NCI-H748 treated with DMSO at 0.1 percent for 48 hours (cell line): Measurements from ENCODE around the gene GJB6.
A peak's percentile ranks its signal among the peaks of the same experiment; 100 is the strongest.
"Not testable (repeated sequence)": the region's sequence is repeated elsewhere in the genome, so short reads cannot be mapped to it uniquely, and the experiment has no call there.

ENCODE experiments used
- DNase-seq: peaks from one replicate; lab custom pipeline; 2025; lab: John Stamatoyannopoulos, UW

Gene GJB6

GRCh38 chr13:20231839-20232555, at the start of gene GJB6:
GJB6 (minus strand) TSS chr13:20232319; CDS start chr13:20223480, 8,839 bp downstream.
- peak; percentile 24 for DNase-seq

- not testable (repeated sequence) for DNase-seq
Measured at GRCh38 chr13:20276901-20277300, 44.8 kb upstream of the GJB6 start.

GRCh38 chr13:20274466-20274865, 42.3 kb upstream of the GJB6 start:
- DNase-seq = no peak

- DNase-seq = no peak
Measured at GRCh38 chr13:20272588-20273171, 40.6 kb upstream of the GJB6 start.

GRCh38 chr13:20272104-20272503, 40.0 kb upstream of the GJB6 start:
- DNase-seq = no peak

- DNase-seq = no peak
Measured at GRCh38 chr13:20271441-20271840, 39.3 kb upstream of the GJB6 start.

- DNase-seq = no peak
Measured at GRCh38 chr13:20270163-20270865, 38.2 kb upstream of the GJB6 start.

- DNase-seq = no peak
Measured at GRCh38 chr13:20264271-20265018, 32.3 kb upstream of the GJB6 start.

GRCh38 chr13:20263393-20264044, 31.4 kb upstream of the GJB6 start:
- no peak for DNase-seq

GRCh38 chr13:20258963-20259288, 26.8 kb upstream of the GJB6 start:
- DNase-seq = no peak

GRCh38 chr13:20258208-20258962, 26.3 kb upstream of the GJB6 start:
- DNase-seq = peak; percentile 30

GRCh38 chr13:20254076-20254475, 22.0 kb upstream of the GJB6 start:
- DNase-seq = no peak

GRCh38 chr13:20249913-20250312, 17.8 kb upstream of the GJB6 start:
- DNase-seq = no peak

GRCh38 chr13:20247963-20248362, 15.8 kb upstream of the GJB6 start:
- no peak for DNase-seq

- DNase-seq = no peak
Measured at GRCh38 chr13:20247403-20247802, 15.3 kb upstream of the GJB6 start.

- DNase-seq = no peak
Measured at GRCh38 chr13:20241593-20241992, 9.5 kb upstream of the GJB6 start.

GRCh38 chr13:20239748-20240147, 7.6 kb upstream of the GJB6 start:
- no peak for DNase-seq

GRCh38 chr13:20232556-20233277, 598 bp upstream of the GJB6 start:
- DNase-seq = no peak

- DNase-seq = no peak
Measured at GRCh38 chr13:20230913-20231838, 943 bp downstream of the GJB6 start.

- no peak for DNase-seq
Measured at GRCh38 chr13:20227730-20228129, 4.4 kb downstream of the GJB6 start.
